ENCODE results near the gene BRAF. TPM values are rescaled to one million over a fixed set of nuclear protein-coding genes. Genes with fewer than 3 reads are reported as not detected.

BRAF gene
- total RNA-seq, 1 experiment from 2014 or later, result 31.3 TPM

- intact Hi-C loops (cut with micrococcal nuclease; ENCODE audit: unreplicated experiment), result no loop called here
- no peaks in the 10 kb centered on the region for H3K9me3 Mint-ChIP-seq (ENCODE audit: low read depth, unreplicated experiment)
- BruUV-seq (replicated peaks), result no TSS peak
- CTCF ChIA-PET, result no interaction called here
- no peaks in the 10 kb centered on the region for H3K27me3 Mint-ChIP-seq (ENCODE audit: unreplicated experiment)
- no peak overlapping the region for H3K27ac Mint-ChIP-seq (ENCODE audit: unreplicated experiment)
- H3K36me3 Mint-ChIP-seq (ENCODE audit: insufficient read depth, unreplicated experiment), result peaks cover 5% of the 10 kb centered on the region
- DNase-seq, result no peak
- no peak overlapping the region for H3K4me3 Mint-ChIP-seq (ENCODE audit: low read depth, unreplicated experiment)
- TF ChIP-seq CTCF (IDR thresholded peaks at IDR 0.05; ENCODE audit: unreplicated experiment), result no peak
- H3K4me1 Mint-ChIP-seq (ENCODE audit: low read depth, unreplicated experiment), result no peaks in the 10 kb centered on the region
Observed at GRCh38 chr7:140732416-140732815, 192.3 kb downstream of the BRAF start.

GRCh38 chr7:140726281-140726680 lies 198.4 kb downstream of the BRAF start:
- Mint-ChIP-seq H3K4me3 (ENCODE audit: low read depth, unreplicated experiment) (no peak overlapping the region), H3K9me3 (ENCODE audit: low read depth, unreplicated experiment) (no peaks in the 10 kb centered on the region), H3K36me3 (ENCODE audit: insufficient read depth, unreplicated experiment) (peaks cover 5% of the 10 kb centered on the region), H3K27me3 (ENCODE audit: unreplicated experiment) (no peaks in the 10 kb centered on the region), H3K27ac (ENCODE audit: unreplicated experiment) (no peak overlapping the region), H3K4me1 (ENCODE audit: low read depth, unreplicated experiment) (no peaks in the 10 kb centered on the region)
- intact Hi-C loops (cut with micrococcal nuclease; ENCODE audit: unreplicated experiment), result no loop called here
- no peak for TF ChIP-seq CTCF (IDR thresholded peaks at IDR 0.05; ENCODE audit: unreplicated experiment)
- DNase-seq, result no peak
- CTCF ChIA-PET, result interaction anchor here (0.6 to 1.2 kb wide), 2 partner anchors 13 to 85 kb away, joined by 3 to 5 read pairs; no protein-coding TSS in a partner anchor
- no TSS peak for BruUV-seq (replicated peaks)

- no peak for DNase-seq
- CTCF ChIA-PET, result interaction anchor here (0.5 kb wide), 1 partner anchor 24 kb away, joined by 3 read pairs; no protein-coding TSS in a partner anchor
- H3K4me1 Mint-ChIP-seq (ENCODE audit: low read depth, unreplicated experiment), result no peaks in the 10 kb centered on the region
- intact Hi-C loops (cut with micrococcal nuclease; ENCODE audit: unreplicated experiment), result no loop called here
- TF ChIP-seq CTCF (IDR thresholded peaks at IDR 0.05; ENCODE audit: unreplicated experiment), result no peak
- no peaks in the 10 kb centered on the region for H3K9me3 Mint-ChIP-seq (ENCODE audit: low read depth, unreplicated experiment)
- H3K36me3 Mint-ChIP-seq (ENCODE audit: insufficient read depth, unreplicated experiment), result peaks cover 2% of the 10 kb centered on the region
- no peak overlapping the region for H3K4me3 Mint-ChIP-seq (ENCODE audit: low read depth, unreplicated experiment)
- no peak overlapping the region for H3K27ac Mint-ChIP-seq (ENCODE audit: unreplicated experiment)
- no TSS peak for BruUV-seq (replicated peaks)
- H3K27me3 Mint-ChIP-seq (ENCODE audit: unreplicated experiment), result no peaks in the 10 kb centered on the region
Observed at GRCh38 chr7:140724706-140725105, 200.0 kb downstream of the BRAF start.

GRCh38 chr7:140723574-140723973 lies 201.2 kb downstream of the BRAF start:
- no peak for DNase-seq
- CTCF ChIA-PET, result no interaction called here
- no peak overlapping the region for H3K27ac Mint-ChIP-seq (ENCODE audit: unreplicated experiment)
- H3K27me3 Mint-ChIP-seq (ENCODE audit: unreplicated experiment), result no peaks in the 10 kb centered on the region
- no peaks in the 10 kb centered on the region for H3K9me3 Mint-ChIP-seq (ENCODE audit: low read depth, unreplicated experiment)
- intact Hi-C loops (cut with micrococcal nuclease; ENCODE audit: unreplicated experiment), result no loop called here
- no peaks in the 10 kb centered on the region for H3K4me1 Mint-ChIP-seq (ENCODE audit: low read depth, unreplicated experiment)
- BruUV-seq (replicated peaks), result no TSS peak
- no peaks in the 10 kb centered on the region for H3K36me3 Mint-ChIP-seq (ENCODE audit: insufficient read depth, unreplicated experiment)
- H3K4me3 Mint-ChIP-seq (ENCODE audit: low read depth, unreplicated experiment), result no peak overlapping the region
- TF ChIP-seq CTCF (IDR thresholded peaks at IDR 0.05; ENCODE audit: unreplicated experiment), result no peak
